ENCODE results near the gene HMX1.

The HMX1 gene

GRCh38 chr4:8871417-8872401, at the start of gene HMX1:
TSS of gene HMX1 (minus strand) at chr4:8871839. CDS start at chr4:8871614, 225 bp downstream.
- no peak for DNase-seq (ENCODE audit: low read depth in 2 of 2)

DNA sequence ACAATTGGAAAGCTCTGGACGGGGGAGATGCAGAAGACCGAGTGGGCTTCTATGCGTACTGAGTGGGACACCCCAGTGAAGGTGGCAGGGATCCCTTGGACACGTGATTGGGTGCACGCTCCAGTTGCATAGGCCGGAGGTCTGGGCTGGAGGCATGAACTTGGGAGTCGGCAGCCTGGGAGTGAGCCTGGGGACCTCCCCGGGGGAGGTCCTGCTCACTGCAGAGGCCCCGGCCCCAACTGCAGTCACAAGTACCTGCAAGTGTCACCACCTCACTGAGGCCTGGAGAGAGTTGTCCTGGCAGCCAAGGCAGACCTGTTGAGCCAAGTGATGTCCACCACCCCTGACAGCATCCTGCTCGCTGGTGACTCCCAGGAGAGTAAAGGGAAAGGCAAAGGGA, 49.3 kb upstream of the HMX1 start:
- DNase-seq (ENCODE audit: low read depth in 2 of 2) = no peak

DNA sequence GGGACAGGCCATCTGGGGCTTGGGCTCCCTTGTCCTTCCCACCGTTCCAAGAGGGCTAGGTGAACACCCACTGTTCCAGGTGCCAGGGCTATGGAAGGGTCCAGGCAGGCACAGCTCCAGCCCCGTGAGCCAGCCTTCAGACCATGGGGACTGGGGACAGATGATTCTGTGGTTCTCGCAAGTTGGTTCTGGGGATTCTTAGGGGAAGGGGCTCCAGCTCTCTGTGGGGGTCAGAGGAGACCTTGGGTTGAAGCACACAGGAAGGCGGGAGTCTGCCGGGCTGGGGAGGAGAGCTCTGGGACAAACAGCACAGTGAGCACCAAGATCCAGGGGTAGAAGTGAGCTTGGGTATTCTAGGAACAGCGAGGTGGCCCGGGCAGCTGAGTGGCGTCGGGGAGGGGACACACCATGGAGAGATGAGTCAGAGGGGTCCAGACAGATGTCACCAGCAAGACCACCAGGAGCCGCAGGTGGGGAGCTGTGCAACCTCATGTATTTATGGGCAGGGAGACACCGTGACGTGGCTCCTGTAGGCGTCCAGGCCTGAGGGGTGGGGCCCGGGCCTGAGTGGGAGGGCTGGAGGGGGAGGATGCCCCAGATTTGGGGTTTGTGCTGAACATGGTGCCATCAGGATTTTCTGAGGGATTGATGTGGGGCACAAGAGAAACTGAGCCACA, 48.8 kb upstream of the HMX1 start:
- no peak for DNase-seq (ENCODE audit: low read depth in 2 of 2)

DNA sequence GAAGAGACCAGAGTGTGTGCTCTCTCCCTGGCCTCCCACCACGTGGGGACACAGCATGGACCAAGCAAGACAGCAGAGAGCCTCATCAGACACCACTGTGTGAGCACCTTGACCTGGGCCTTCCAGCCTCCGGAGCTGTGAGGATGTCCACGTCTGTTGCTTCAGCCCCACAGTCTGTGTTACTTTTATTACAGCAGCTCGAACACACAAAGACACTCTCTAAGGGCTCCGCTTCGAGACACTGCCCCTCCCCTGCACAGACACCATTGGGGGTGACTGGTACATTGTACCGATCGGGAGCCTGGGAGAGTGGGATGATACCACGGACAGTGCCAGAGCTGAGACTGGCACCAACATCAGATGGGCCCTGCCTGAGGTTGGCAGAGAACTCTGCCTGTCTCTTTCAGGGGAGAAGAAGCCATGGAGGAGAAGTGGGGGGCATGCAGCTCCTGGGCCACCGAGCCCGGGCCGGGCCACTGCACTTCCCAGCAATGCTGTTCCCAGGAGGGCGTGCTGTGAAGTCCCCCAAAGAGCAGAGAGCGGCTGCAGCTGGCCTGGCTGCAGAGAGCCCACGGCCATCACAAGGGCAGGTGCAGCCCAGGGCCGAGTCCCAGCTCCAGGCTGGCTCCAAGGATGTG, 48.1 kb upstream of the HMX1 start:
- DNase-seq (ENCODE audit: low read depth in 2 of 2) = no peak

DNA sequence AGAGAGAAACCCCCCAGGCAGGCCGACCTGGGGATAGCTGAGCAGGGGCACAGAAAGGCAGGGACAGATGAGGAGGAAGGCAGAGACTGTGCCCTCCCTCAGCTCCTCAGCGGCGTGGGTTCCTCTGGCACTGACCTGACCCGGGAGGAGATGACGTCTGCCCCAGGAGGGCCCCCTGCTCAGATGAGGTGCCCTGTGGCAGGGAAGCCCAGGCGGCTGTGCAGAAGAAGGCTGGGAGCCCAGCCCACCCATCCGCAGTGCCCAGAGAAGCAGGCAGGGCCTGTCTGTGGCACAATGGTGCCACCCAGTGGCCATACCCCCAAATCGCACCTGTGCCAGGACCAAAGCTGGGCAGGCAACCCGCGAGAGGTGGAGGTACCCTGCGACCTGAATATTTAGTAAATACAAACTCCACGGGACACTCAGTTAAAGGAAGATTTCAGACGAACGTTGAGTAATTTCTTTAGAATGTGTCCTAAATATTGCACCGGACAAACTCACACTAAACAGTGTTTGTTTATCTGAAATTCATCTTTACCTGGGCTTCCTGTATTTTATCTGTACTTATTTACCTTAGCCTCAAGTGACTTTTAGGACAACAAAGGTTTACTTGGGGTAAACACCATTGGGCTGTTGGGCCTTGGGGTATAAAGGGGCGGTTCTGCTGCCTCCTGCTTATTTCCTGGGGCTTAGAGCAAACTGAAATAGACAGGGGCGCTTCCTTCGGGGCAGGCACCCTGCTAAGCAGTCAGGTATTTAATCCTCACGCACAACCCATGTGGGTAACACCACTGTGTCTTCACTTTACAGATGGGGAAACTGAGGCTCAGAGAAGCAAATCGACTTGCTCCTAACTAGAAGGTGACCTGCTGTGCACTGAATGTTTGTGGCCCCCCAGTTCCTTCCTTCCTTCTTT, 46.5 kb upstream of the HMX1 start:
- peak; percentile 60 to 72 for DNase-seq (ENCODE audit: low read depth in 2 of 2)

DNA sequence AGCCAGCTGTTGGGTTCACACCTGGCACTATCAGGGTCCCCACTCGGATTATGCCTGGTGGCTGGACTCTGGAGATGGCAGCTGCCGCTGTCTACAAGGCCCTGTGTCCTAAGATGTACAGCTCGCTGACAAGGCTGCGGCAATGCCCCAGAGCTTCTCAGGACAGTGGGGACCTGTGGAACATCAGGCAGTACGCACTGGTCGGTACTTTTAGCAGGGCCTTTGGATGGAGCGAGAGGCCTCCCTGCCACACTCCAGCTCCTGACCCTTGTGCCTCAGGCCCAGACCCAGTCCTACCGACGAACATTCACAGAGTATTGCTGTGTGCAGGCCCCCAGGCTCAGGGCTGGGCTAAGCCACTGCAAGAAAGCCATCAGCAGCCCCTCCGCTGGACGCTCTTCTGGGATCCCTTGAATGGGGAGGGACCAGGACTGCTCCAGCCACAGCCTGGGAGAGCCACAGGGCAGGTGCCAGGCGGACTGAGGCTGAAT, 45.7 kb upstream of the HMX1 start:
- DNase-seq (ENCODE audit: low read depth in 2 of 2) = no peak

- no peak for DNase-seq (ENCODE audit: low read depth in 2 of 2)
Measured at GRCh38 chr4:8916906-8917305, 45.3 kb upstream of the HMX1 start.

GRCh38 chr4:8916351-8916885, 44.8 kb upstream of the HMX1 start:
- DNase-seq (ENCODE audit: low read depth in 2 of 2) = no peak

GRCh38 chr4:8915201-8916200, 43.9 kb upstream of the HMX1 start:
- no peak for DNase-seq (ENCODE audit: low read depth in 2 of 2)

DNA sequence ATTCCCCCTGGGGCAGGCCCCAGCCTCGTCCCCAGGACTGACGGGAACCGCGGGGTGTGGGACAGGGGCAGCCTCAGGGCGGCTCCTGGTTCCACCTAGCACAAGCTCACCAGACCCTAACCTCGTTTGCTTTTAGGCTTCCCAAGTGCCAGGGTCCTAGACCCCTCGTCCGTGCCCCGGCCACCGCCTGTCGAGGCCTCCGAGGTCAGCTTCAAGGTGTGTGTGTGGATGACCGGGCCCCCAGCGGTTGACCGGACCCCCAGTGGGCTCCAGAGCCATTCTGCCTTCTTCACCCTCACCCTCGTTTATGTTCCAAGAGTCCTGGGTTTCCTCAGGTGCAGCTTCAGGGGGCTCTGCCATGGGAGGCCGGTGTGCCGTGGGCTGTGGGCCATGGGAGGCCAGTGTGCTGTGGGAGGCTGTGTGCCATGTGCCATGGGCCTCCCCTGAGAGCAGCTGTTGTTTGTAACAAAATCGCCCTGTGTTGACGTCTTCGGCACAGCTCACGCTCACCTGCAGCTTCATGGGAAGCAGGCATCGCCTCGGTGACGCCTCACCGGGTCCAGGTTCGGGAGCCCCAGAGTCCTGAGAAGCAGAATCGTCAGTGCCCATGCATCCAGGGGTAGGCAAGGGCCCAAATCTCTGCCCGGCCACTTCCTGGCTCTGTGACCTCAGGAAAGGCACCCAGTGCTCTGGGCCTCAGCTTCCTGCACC, 43.0 kb upstream of the HMX1 start:
- DNase-seq (ENCODE audit: low read depth in 2 of 2) = no peak

GRCh38 chr4:8913858-8914460, 42.3 kb upstream of the HMX1 start:
- no peak for DNase-seq (ENCODE audit: low read depth in 2 of 2)

DNA sequence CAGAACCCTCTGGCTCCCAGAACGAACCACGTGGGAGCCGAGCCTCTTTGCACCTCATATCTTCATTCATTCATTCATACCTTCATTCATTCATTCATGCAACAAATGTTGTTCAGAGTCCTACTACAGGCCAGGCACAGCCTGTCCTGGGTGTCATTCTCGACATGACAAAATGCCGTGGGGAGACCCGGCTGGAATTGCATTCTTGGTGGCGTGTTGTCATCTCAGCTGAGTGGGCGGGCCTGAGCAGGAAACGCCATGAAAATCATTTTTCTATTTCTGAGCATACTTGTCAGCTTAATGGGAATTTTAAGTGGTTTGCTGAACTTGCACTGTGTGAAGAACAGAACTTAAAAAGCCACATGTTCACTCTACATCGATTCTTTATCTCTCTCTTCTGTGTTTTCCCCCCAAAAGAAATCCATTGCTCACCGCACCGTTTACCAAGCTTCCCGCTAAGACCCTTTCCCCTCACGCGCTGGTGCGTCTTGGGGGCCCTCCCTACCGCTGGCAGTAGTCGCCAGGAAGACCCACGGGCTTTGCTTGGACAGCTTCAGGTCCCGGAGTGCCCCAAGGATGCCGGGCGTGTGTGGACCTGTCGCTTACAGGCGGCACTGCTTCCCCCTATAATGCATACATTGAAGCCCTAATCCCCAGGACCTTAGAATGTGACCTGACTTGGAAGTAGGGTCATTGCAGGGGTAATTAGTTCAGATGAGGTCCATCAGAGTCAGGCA, 41.6 kb upstream of the HMX1 start:
- DNase-seq (ENCODE audit: low read depth in 2 of 2) = no peak

DNA sequence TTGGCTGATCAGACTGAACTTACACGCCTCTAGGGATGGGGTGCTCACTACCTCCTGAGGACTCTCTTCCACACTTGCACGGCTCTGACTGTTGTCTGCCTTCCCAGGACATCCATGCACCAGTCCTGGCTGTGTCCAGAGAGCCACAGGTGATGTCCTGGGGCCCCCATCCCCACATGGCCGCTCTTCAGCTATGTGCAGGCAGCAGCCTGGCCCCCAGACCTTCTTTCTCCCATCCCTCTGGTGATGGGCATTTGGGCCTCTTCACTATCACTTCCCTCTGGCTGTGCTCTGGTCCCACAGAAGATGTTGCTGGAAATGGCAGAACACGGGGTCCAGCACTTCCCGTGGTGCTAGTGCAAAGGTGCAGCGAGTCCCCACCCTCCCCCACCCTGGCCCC, 40.9 kb upstream of the HMX1 start:
- DNase-seq (ENCODE audit: low read depth in 2 of 2) = no peak

DNA sequence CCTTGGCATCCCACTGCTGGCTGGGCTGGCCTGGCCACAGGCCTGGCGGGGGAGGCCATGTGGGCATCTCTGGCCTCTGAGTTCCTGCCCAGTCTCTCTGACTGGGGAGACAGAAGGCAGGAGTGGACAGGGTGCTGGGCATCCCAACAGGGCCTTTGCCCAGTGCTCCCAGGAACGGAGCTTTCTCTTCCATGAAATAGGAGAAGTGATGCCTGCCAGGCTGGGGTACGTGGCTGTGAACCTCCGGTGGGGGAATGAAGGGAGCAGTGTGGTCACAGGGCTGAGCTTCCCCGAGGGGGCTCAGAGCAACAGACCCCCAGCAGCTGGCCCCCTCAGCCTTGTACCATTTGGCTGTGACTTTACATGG, 40.4 kb upstream of the HMX1 start:
- no peak for DNase-seq (ENCODE audit: low read depth in 2 of 2)

DNA sequence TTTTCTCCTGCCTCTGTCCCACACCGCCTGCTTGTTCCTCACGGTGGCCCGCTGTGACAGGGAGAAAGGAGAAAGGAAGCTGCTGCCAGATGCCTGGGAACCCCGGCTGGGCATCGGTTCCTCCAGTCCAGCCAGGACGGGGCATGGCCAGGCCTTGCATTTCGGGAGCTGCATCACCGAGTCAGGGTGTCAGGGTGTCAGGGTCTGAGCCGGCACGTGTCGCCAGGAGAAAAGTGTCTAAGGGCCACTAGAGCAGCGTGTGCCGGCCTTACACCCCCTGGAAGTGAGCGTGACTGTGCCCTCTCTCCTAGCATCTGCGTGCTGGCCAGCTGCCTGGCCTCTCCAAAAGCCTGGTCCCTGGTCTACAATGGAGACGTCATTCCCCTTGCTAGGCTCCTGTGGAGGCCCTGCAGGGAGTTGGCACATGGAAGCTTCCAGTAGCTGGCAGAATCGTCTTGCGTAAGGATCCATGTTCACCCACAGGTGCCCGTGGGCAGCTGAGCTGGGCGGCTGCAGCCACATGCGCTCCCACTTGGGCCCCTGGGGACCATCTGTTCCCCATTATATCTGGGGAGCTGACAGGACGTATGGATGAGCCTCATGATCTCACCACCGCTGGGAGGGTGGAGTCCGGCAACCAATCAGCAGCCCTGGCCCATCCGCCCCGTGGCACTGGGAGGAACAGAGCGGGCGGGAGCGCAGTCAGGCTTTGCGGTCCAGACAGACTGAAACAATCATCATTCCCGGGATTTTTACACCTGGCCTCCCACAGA, 39.9 kb upstream of the HMX1 start:
- DNase-seq (ENCODE audit: low read depth in 2 of 2) = no peak

- no peak for DNase-seq (ENCODE audit: low read depth in 2 of 2)
Measured at GRCh38 chr4:8910822-8911315, 39.2 kb upstream of the HMX1 start.
